Measurements from ENCODE around the gene OR5AC2.

DNA sequence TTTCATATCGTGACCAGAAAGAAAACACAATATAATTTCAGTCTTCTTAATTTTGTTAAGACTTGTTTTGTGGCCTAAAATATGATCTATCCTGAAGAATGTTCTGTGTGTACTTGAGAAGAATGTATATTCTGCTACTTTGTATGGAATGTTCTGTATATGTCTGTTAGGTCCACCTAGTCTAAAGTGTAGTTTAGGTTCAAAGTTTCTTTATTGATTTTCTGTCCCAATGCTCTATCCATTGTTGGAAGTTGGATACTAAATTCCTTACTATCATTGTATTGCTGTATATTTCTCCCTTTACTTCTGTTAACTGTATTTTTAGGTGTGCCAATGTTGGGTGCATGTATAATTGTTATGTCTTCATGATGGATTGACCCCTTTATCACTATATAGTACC, 21.2 kb downstream of the OR5AC2 start:
- TF ChIP-seq, protein P1, sequence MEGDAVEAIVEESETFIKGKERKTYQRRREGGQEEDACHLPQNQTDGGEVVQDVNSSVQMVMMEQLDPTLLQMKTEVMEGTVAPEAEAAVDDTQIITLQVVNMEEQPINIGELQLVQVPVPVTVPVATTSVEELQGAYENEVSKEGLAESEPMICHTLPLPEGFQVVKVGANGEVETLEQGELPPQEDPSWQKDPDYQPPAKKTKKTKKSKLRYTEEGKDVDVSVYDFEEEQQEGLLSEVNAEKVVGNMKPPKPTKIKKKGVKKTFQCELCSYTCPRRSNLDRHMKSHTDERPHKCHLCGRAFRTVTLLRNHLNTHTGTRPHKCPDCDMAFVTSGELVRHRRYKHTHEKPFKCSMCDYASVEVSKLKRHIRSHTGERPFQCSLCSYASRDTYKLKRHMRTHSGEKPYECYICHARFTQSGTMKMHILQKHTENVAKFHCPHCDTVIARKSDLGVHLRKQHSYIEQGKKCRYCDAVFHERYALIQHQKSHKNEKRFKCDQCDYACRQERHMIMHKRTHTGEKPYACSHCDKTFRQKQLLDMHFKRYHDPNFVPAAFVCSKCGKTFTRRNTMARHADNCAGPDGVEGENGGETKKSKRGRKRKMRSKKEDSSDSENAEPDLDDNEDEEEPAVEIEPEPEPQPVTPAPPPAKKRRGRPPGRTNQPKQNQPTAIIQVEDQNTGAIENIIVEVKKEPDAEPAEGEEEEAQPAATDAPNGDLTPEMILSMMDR (conservative IDR thresholded peaks at IDR 0.05) = no peak
- TF ChIP-seq EZH2 (IDR thresholded peaks at IDR 0.05; ENCODE audit: low read depth) = no peak

All from PC-9 (cell line).